ENCODE results near the gene LYPD4.
"Not testable (repeated sequence)": the region's sequence is repeated elsewhere in the genome, so short reads cannot be mapped to it uniquely, and the experiment has no call there.

LYPD4 gene

GRCh38 chr19:41796362-41796761 is 48.1 kb downstream of the LYPD4 start, which contains the start of gene CEACAM3:
Gene CEACAM3, plus strand, starts transcription at chr19:41796587. Its CDS starts 91 bp downstream, at chr19:41796678.
- DNase-seq = no peak

- DNase-seq = peak; percentile 36
Observed at GRCh38 chr19:41795031-41795461, 49.4 kb downstream of the LYPD4 start.

- no peak for DNase-seq
Observed at GRCh38 chr19:41793414-41793727, 51.1 kb downstream of the LYPD4 start.

- no peak for DNase-seq
Observed at GRCh38 chr19:41792513-41793413, 51.7 kb downstream of the LYPD4 start.

GRCh38 chr19:41789053-41789452 is 55.4 kb downstream of the LYPD4 start:
- DNase-seq = not testable (repeated sequence)

GRCh38 chr19:41788518-41788917 is 56.0 kb downstream of the LYPD4 start:
- not testable (repeated sequence) for DNase-seq

All from NCI-H2171 (cell line).